ENCODE results near the gene NCS1. TPM values are rescaled to one million over a fixed set of nuclear protein-coding genes. Genes with fewer than 3 reads are reported as not detected.

The NCS1 gene
- total and polyA plus RNA-seq, 8 donors, result 16.7 to 24.9 (median 19.7) TPM

DNA sequence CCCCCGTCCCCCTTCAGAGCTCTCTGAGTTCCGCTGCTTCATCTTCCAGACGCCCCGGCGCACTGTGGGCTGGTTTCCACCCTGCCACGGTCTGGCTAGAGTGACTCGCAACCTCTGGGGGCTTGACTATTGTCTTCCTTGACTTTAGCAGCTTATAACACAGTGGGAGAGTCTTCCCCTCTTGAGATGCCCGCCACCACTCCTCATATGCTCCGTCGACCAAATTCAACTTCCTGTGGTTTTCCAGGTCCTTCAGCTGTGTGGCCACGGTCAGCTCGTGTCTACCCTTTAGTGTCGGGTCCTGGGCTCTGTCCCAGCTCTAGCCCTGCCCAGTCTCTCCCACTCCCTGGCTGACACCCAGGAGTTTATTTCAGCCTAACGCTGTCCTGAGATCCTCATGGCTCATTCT is 28.2 kb upstream of the NCS1 start:
- no peak for DNase-seq
- Histone ChIP-seq H3K4me3 (no peak overlapping the region), H3K36me3 (no peaks in the 10 kb centered on the region), H3K4me1 (peaks cover 2% of the 10 kb centered on the region in 2 donors), H3K27ac (no peak overlapping the region), H3K9me3 (no peaks in the 10 kb centered on the region), H3K27me3 (peaks cover 5 to 60% of the 10 kb centered on the region in 2 donors)
- ATAC-seq, result peak; percentile 47
- intact Hi-C loops (cut with DNase I), result no loop called here
- TF ChIP-seq, protein P1, sequence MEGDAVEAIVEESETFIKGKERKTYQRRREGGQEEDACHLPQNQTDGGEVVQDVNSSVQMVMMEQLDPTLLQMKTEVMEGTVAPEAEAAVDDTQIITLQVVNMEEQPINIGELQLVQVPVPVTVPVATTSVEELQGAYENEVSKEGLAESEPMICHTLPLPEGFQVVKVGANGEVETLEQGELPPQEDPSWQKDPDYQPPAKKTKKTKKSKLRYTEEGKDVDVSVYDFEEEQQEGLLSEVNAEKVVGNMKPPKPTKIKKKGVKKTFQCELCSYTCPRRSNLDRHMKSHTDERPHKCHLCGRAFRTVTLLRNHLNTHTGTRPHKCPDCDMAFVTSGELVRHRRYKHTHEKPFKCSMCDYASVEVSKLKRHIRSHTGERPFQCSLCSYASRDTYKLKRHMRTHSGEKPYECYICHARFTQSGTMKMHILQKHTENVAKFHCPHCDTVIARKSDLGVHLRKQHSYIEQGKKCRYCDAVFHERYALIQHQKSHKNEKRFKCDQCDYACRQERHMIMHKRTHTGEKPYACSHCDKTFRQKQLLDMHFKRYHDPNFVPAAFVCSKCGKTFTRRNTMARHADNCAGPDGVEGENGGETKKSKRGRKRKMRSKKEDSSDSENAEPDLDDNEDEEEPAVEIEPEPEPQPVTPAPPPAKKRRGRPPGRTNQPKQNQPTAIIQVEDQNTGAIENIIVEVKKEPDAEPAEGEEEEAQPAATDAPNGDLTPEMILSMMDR (IDR thresholded peaks at IDR 0.05), result no peak

DNA sequence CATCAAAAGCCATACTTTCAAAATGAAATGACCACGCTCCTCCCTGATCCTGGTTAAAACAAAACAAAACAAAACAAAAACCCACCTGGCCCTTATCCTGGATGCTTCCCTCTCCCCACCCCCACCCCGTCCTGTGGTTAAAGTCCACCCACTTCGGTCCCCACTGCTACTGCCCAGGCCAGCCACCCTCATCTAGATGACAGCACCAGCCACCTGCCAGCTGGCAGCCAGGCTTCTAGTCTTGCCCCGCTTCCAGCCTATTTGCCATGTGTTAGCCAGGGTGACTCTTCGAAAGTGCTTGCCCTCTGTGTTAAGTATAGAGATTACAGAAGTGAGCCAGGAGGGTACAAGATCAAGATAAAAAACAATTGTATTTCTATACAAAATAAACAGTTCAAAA is 27.5 kb upstream of the NCS1 start:
- H3K9me3 ChIP-seq, result no peaks in the 10 kb centered on the region
- DNase-seq (no peak), ATAC-seq (no peak)
- no peaks in the 10 kb centered on the region for H3K36me3 ChIP-seq
- intact Hi-C loops (cut with DNase I), result no loop called here
- peaks cover 0 to 2% of the 10 kb centered on the region in 2 donors for H3K4me1 ChIP-seq
- no peak overlapping the region for H3K27ac ChIP-seq
- H3K27me3 ChIP-seq, result peaks cover 5 to 60% of the 10 kb centered on the region in 2 donors
- no peak overlapping the region for H3K4me3 ChIP-seq
- TF ChIP-seq, protein P1 (IDR thresholded peaks at IDR 0.05), result no peak

DNA sequence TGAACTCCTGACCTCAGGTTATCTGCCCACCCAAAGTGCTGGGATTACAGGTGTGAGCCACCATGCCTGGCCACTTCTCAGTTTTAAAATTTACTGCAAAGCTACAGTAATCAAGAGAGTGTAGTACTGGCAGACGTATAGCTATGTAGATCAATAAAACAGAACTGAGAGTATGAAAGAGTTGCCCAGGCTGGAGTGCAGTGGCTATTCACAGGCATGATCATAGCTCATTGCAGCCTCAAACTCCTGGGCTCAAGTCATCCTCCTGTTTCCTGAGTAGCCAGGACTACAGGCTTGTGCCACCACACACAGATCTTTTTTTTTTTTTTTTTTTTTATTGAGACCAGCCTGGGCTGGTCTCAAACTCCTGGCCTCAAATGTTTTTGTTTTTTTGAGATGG is 26.5 kb upstream of the NCS1 start:
- no peak overlapping the region for H3K4me3 ChIP-seq
- H3K4me1 ChIP-seq, result peaks cover 0 to 2% of the 10 kb centered on the region in 2 donors
- TF ChIP-seq, protein P1 (IDR thresholded peaks at IDR 0.05), result no peak
- peaks cover 5 to 60% of the 10 kb centered on the region in 2 donors for H3K27me3 ChIP-seq
- intact Hi-C loops (cut with DNase I), result no loop called here
- no peak for ATAC-seq
- H3K36me3 ChIP-seq, result no peaks in the 10 kb centered on the region
- H3K9me3 ChIP-seq, result no peaks in the 10 kb centered on the region
- DNase-seq, result no peak
- no peak overlapping the region for H3K27ac ChIP-seq

DNA sequence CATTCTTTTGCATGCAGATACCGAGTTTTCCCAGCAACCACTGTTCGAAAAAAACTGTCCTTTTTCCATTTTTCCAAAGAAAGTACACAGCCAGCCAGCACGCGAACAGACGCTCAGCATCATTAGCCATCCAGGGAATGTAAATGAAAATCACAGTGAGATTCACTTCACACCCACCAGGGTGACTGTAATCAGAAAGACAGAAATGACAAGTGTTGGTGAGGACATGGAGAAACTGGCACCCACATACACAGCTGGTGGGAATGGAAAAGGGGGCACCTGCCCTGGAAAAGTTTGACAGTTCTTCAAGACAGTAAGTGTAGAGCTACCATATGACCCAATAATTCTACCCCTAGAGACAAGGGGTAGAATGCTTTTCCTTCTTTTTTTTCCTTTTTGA is 25.0 kb upstream of the NCS1 start:
- TF ChIP-seq, protein P1 (IDR thresholded peaks at IDR 0.05), result no peak
- no peaks in the 10 kb centered on the region for H3K9me3 ChIP-seq
- DNase-seq (no peak), ATAC-seq (no peak)
- H3K36me3 ChIP-seq, result no peaks in the 10 kb centered on the region
- intact Hi-C loops (cut with DNase I), result no loop called here
- no peak overlapping the region for H3K4me3 ChIP-seq
- no peak overlapping the region for H3K27ac ChIP-seq
- peaks cover 5 to 55% of the 10 kb centered on the region in 2 donors for H3K27me3 ChIP-seq
- H3K4me1 ChIP-seq, result peaks cover 0 to 2% of the 10 kb centered on the region in 2 donors

DNA sequence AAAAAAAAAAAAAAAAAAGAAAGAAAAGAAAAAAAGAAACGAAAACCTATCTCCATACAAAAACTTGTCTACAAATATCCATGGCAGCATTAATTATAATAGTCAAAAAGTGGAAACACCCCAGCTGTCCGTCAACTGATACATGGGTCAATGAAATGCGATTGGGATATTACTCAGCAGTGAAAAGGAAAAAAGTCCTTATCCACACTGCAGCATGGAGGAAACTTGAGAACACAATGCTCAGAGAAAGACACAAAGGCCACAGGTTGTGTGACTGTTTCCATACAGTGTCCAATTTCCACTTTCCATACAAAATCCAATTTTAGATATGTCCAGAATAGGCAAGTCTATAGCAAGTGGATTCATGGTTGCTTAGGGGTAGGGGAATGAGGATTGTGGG is 24.3 kb upstream of the NCS1 start:
- H3K36me3 ChIP-seq, result no peaks in the 10 kb centered on the region
- peaks cover 5 to 48% of the 10 kb centered on the region in 2 donors for H3K27me3 ChIP-seq
- intact Hi-C loops (cut with DNase I), result no loop called here
- H3K9me3 ChIP-seq, result no peaks in the 10 kb centered on the region
- TF ChIP-seq, protein P1 (IDR thresholded peaks at IDR 0.05), result no peak
- H3K27ac ChIP-seq, result no peak overlapping the region
- H3K4me1 ChIP-seq, result peaks cover 0 to 2% of the 10 kb centered on the region in 2 donors
- no peak for DNase-seq
- no peak overlapping the region for H3K4me3 ChIP-seq
- no peak for ATAC-seq
